OCI-LY3 (cell line): Measurements from ENCODE around the gene CCR9.

ENCODE experiments used
- H2AFZ ChIP-seq: fragments of 200-600, 300-600 bp; shearing (Covaris generic); 2 replicates; pipeline ENCODE4 v1.6.0; 2014; ENCODE audit warnings: antibody characterized with exemption, low read depth, low read length
- H3K27ac ChIP-seq: fragments of 200-600, 300-600 bp; sonication (generic); 2 replicates; pipeline ENCODE4 v1.5.1; 2014; ENCODE audit warnings: mild to moderate bottlenecking, low read length, moderate library complexity, mixed read lengths
- H3K27me3 ChIP-seq: fragments of 200-600, 300-600 bp; sonication (generic); 2 replicates; pipeline ENCODE4 v1.6.1; 2014; ENCODE audit warnings: low read depth, low read length, mixed read lengths
- H3K36me3 ChIP-seq: fragments of 200-600, 300-600 bp; sonication (generic); replicated peaks from 2 replicates; pipeline ENCODE3; 2014; ENCODE audit warnings: low read depth, low read length, mixed read lengths
- H3K4me1 ChIP-seq: fragments of 300-600, 200-600 bp; sonication (generic); 2 replicates; pipeline ENCODE4 v1.6.1; 2014; ENCODE audit warnings: low read length, mixed read lengths
- H3K4me2 ChIP-seq: fragments of 200-600, 300-600 bp; sonication (generic); 2 replicates; pipeline ENCODE4 v1.6.1; 2014; ENCODE audit warnings: low read length, mixed read lengths
- H3K4me3 ChIP-seq: fragments of 300-600, 200-600 bp; sonication (generic); 2 replicates; pipeline ENCODE4 v1.5.1; 2014; ENCODE audit warnings: antibody characterized with exemption, mild to moderate bottlenecking, low read length, moderate library complexity
- H3K79me2 ChIP-seq: fragments of 300-600, 200-600 bp; shearing (Covaris generic); 2 replicates; pipeline ENCODE4 v1.6.1; 2014; ENCODE audit warnings: mild to moderate bottlenecking, low read length, mixed read lengths
- H3K9ac ChIP-seq: fragments of 300-600, 200-600 bp; shearing (Covaris generic); 2 replicates; pipeline ENCODE4 v1.6.0; 2014; ENCODE audit warnings: mild to moderate bottlenecking, low read length, moderate library complexity
- H3K9me3 ChIP-seq: fragments of 200-600, 300-600 bp; shearing (Covaris generic); 2 replicates; pipeline ENCODE4 v1.6.1; 2014; ENCODE audit warnings: low read length, mixed read lengths; ENCODE audit not compliant: insufficient read depth
- H4K20me1 ChIP-seq: fragments of 200-600, 300-600 bp; sonication (generic); 2 replicates; pipeline ENCODE4 v1.6.1; 2016; ENCODE audit warnings: low read length, mixed read lengths; ENCODE audit not compliant: insufficient read depth
- EZH2phosphoT487 ChIP-seq: fragments of 200-600 bp; shearing (Covaris generic); IDR thresholded peaks from 2 replicates; pipeline ENCODE4 v1.6.1; 2018; ENCODE audit warnings: antibody characterized with exemption, mixed run types, low read depth
- TF ChIP-seq, protein P1 (sequence below): fragments of 200-600, 300-600 bp; sonication (generic); IDR thresholded peaks from 2 replicates; pipeline ENCODE4 v1.5.1; 2014; ENCODE audit warnings: antibody characterized with exemption, low read length, low read depth

The CCR9 gene

DNA sequence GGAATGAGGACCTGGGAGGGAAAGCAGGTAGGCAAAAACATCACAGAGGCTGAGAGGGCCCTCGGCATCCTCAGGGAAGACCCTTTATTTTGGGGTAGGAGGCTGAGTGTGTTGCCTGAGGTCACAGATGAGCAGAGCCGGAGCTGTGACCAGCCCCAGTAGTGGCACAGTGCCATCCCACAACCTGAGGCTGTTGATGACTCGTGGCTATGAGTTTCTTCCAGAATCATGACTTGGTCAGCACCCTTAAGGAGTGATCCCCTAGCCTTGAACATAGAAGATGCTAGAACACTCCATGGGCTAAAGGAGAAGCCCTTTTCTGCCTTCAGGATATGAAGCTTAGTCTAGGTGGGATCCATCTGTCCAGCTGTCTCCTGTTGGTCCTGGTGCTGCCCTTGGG, 37.4 kb downstream of the CCR9 start:
- H3K27me3 ChIP-seq: no peaks in the 10 kb centered on the region
- no peaks in the 10 kb centered on the region for H3K79me2 ChIP-seq
- H4K20me1 ChIP-seq: peaks cover 11% of the 10 kb centered on the region
- no peak overlapping the region for H3K4me3 ChIP-seq
- no peak overlapping the region for H3K4me2 ChIP-seq
- peaks cover 38% of the 10 kb centered on the region for H3K36me3 ChIP-seq
- no peak overlapping the region for H3K27ac ChIP-seq
- H2AFZ ChIP-seq: no peak overlapping the region
- no peak overlapping the region for H3K9ac ChIP-seq
- TF ChIP-seq EZH2phosphoT487: no peak
- TF ChIP-seq, protein P1, sequence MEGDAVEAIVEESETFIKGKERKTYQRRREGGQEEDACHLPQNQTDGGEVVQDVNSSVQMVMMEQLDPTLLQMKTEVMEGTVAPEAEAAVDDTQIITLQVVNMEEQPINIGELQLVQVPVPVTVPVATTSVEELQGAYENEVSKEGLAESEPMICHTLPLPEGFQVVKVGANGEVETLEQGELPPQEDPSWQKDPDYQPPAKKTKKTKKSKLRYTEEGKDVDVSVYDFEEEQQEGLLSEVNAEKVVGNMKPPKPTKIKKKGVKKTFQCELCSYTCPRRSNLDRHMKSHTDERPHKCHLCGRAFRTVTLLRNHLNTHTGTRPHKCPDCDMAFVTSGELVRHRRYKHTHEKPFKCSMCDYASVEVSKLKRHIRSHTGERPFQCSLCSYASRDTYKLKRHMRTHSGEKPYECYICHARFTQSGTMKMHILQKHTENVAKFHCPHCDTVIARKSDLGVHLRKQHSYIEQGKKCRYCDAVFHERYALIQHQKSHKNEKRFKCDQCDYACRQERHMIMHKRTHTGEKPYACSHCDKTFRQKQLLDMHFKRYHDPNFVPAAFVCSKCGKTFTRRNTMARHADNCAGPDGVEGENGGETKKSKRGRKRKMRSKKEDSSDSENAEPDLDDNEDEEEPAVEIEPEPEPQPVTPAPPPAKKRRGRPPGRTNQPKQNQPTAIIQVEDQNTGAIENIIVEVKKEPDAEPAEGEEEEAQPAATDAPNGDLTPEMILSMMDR: no peak
- no peaks in the 10 kb centered on the region for H3K9me3 ChIP-seq
- H3K4me1 ChIP-seq: peaks cover 9% of the 10 kb centered on the region

DNA sequence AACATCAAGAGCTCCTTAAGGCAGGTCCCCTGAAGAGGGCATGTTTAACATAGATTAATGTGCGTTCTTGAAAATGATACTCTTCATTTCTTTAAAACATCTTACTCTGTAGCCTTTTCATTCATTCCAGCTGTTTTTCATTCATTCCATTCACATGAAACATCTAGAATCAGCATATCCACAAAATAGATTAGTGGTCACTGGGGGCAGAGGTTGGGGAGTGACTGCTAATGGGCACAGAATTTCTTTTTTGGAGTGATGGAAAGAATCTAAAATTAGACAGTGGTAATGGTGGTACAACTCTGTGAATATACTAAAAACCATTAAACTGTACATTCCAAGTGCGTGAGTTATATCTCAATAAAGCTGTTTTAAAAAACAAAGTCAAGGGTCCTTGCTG, 41.5 kb downstream of the CCR9 start:
- no peak for TF ChIP-seq EZH2phosphoT487
- TF ChIP-seq, protein P1: no peak
- Histone ChIP-seq H2AFZ (no peak overlapping the region), H3K36me3 (peaks cover 47% of the 10 kb centered on the region), H3K4me2 (no peak overlapping the region), H3K9ac (no peak overlapping the region), H3K9me3 (no peaks in the 10 kb centered on the region), H3K4me3 (no peak overlapping the region), H3K4me1 (no peaks in the 10 kb centered on the region), H3K27me3 (no peaks in the 10 kb centered on the region), H3K79me2 (no peaks in the 10 kb centered on the region), H4K20me1 (no peaks in the 10 kb centered on the region; the same call in none of the 2 replicates), H3K27ac (no peak overlapping the region)

DNA sequence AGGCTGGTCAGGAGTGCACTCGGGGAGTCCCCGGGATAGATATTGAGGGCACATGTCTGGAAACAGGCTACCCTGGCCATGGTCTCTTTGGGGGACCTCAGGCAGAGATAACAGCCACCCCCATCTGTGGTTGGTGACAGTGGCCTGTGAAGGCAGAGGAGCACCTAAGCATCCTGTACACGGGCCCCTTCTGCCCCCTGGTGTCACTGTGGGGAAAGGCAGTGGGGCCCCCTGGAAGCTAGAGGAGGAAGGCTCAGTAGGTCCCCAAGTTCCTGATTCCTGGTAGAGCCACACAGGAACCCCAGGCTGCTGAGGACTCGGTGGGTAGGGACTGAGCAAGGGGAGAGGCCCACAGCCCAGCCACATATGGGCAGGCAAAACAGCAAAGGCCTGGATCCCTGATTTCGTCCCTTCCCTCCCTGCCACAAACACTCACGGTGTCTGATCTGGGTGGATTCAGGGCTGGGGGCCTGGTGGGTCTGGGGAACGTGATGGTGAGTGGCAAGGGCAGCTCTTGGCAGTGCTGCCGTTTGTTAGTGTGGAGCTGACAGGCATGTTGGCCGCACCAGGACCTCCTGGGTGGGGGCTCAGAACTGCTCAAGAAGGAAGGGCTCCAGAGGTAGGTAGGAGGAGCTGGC, 42.8 kb downstream of the CCR9 start:
- Histone ChIP-seq H2AFZ (no peak overlapping the region), H3K4me1 (no peaks in the 10 kb centered on the region), H3K9me3 (no peaks in the 10 kb centered on the region), H3K4me3 (no peak overlapping the region), H3K27me3 (no peaks in the 10 kb centered on the region), H3K27ac (no peak overlapping the region), H3K4me2 (no peak overlapping the region), H3K36me3 (peaks cover 45% of the 10 kb centered on the region), H3K9ac (no peak overlapping the region), H3K79me2 (no peaks in the 10 kb centered on the region), H4K20me1 (no peaks in the 10 kb centered on the region; the same call in none of the 2 replicates)
- TF ChIP-seq, protein P1: peak; percentile 92
- no peak for TF ChIP-seq EZH2phosphoT487

GRCh38 chr3:45931496-45931895, 45.2 kb downstream of the CCR9 start:
- no peak overlapping the region for H3K4me3 ChIP-seq
- no peaks in the 10 kb centered on the region; the same call in none of the 2 replicates for H4K20me1 ChIP-seq
- H2AFZ ChIP-seq: no peak overlapping the region
- TF ChIP-seq, protein P1: no peak
- no peaks in the 10 kb centered on the region for H3K27me3 ChIP-seq
- no peak overlapping the region for H3K9ac ChIP-seq
- peaks cover 63% of the 10 kb centered on the region for H3K36me3 ChIP-seq
- H3K4me2 ChIP-seq: no peak overlapping the region
- H3K9me3 ChIP-seq: no peaks in the 10 kb centered on the region
- H3K79me2 ChIP-seq: no peaks in the 10 kb centered on the region
- H3K4me1 ChIP-seq: no peaks in the 10 kb centered on the region
- H3K27ac ChIP-seq: no peak overlapping the region
